ENCODE data around the gene MCRS1. TPM values are rescaled to one million over a fixed set of nuclear protein-coding genes. Genes with fewer than 3 reads are reported as not detected.
A peak's percentile ranks its signal among the peaks of the same experiment; 100 is the strongest.

The MCRS1 gene
- polyA plus RNA-seq, 1 experiment: 47.0 TPM

GRCh38 chr12:49549735-49550692 lies 17.9 kb downstream of the MCRS1 start:
- Histone ChIP-seq H3K27ac (ENCODE audit: low read depth, low read length) (no peak overlapping the region), H3K27me3 (ENCODE audit: control insufficient read depth, insufficient read depth, low read length) (peaks cover 48% of the 10 kb centered on the region), H3K9me3 (ENCODE audit: control insufficient read depth, insufficient read depth, low read length) (no peaks in the 10 kb centered on the region; the same call in 1 of the 2 replicates), H3K4me3 (ENCODE audit: low read depth, low read length) (no peak overlapping the region)
- DNase-seq (ENCODE audit: low read depth, low spot score): no peak
- POLR2A ChIA-PET: no interaction called here
- CTCF ChIA-PET: interaction anchor here (0.9 to 1.4 kb wide), 2 partner anchors 191 to 193 kb away, joined by 4 to 5 read pairs; no protein-coding TSS in a partner anchor
- no peak for TF ChIP-seq CTCF (IDR thresholded peaks at IDR 0.05; ENCODE audit: low read depth, low read length)

- ChIA-PET POLR2A (no interaction called here), CTCF (no interaction called here)
- no peak overlapping the region for H3K27ac ChIP-seq (ENCODE audit: low read depth, low read length)
- no peak for DNase-seq (ENCODE audit: low read depth, low spot score)
- TF ChIP-seq CTCF (IDR thresholded peaks at IDR 0.05; ENCODE audit: low read depth, low read length): peak; percentile 42
- peaks cover 51% of the 10 kb centered on the region for H3K27me3 ChIP-seq (ENCODE audit: control insufficient read depth, insufficient read depth, low read length)
- H3K9me3 ChIP-seq (ENCODE audit: control insufficient read depth, insufficient read depth, low read length): no peaks in the 10 kb centered on the region; the same call in 1 of the 2 replicates
- H3K4me3 ChIP-seq (ENCODE audit: low read depth, low read length): peak overlapping the region; percentile 41; the same call in 1 of the 2 replicates
Observed at GRCh38 chr12:49548822-49549648, 18.9 kb downstream of the MCRS1 start.

- H3K9me3 ChIP-seq (ENCODE audit: control insufficient read depth, insufficient read depth, low read length): no peaks in the 10 kb centered on the region; the same call in 1 of the 2 replicates
- no peak overlapping the region for H3K27ac ChIP-seq (ENCODE audit: low read depth, low read length)
- no peak for TF ChIP-seq CTCF (IDR thresholded peaks at IDR 0.05; ENCODE audit: low read depth, low read length)
- DNase-seq (ENCODE audit: low read depth, low spot score): no peak
- no peak overlapping the region for H3K4me3 ChIP-seq (ENCODE audit: low read depth, low read length)
- H3K27me3 ChIP-seq (ENCODE audit: control insufficient read depth, insufficient read depth, low read length): peaks cover 54% of the 10 kb centered on the region
- POLR2A ChIA-PET: no interaction called here
- CTCF ChIA-PET: no interaction called here
Observed at GRCh38 chr12:49548481-49548821, 19.5 kb downstream of the MCRS1 start.

GRCh38 chr12:49547090-49547690 lies 20.8 kb downstream of the MCRS1 start:
- no peak for DNase-seq (ENCODE audit: low read depth, low spot score)
- Histone ChIP-seq H3K27ac (ENCODE audit: low read depth, low read length) (no peak overlapping the region), H3K4me3 (ENCODE audit: low read depth, low read length) (no peak overlapping the region), H3K9me3 (ENCODE audit: control insufficient read depth, insufficient read depth, low read length) (no peaks in the 10 kb centered on the region; the same call in 1 of the 2 replicates), H3K27me3 (ENCODE audit: control insufficient read depth, insufficient read depth, low read length) (peaks cover 57% of the 10 kb centered on the region)
- CTCF ChIA-PET: no interaction called here
- TF ChIP-seq CTCF (IDR thresholded peaks at IDR 0.05; ENCODE audit: low read depth, low read length): no peak
- POLR2A ChIA-PET: no interaction called here

Measured in AG04450 (cell line).